Testis (tissue), 2 donors: Measurements from ENCODE around the gene MN1.

Experiments used
- POLR2A ChIP-seq: fragments of 450-650 bp; IDR thresholded peaks from one replicate; pipeline ENCODE4 v1.6.1; 2017; ENCODE audit warnings: antibody characterized with exemption, mild to moderate bottlenecking, moderate library complexity
- TF ChIP-seq, protein P1 (sequence below), 3 experiments: fragments of 450-650 bp in 2 of 3; fragments of 200-600 bp in 1 of 3; sonication (generic) in 1 of 3; IDR thresholded peaks; one replicate each; pipeline ENCODE4 v1.5.1; 2016 to 2019; ENCODE audit warnings: antibody characterized with exemption in 3 of 3, mild to moderate bottlenecking in 2 of 3, moderate library complexity in 1 of 3

DNA sequence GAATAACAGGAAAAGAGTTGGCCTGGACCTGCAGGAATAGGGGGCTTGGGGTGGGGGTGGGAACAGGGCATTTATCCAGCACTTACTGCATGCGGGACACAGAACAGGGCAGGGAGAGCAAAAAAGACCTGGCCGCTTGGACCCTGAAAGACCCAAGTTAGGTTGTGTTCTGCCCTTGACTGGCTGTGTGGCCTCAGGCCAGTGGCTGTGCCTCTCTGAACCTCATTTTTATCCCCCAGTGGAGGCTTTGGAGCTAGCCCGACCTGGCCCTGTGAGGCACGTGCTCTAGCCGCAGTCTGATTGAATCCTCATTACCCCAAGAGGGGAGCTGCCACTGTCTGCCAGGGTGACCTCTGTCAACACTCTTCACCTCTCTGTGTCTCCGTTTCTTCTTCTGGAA lies 68.7 kb downstream of the MN1 start:
- TF ChIP-seq, protein P1, sequence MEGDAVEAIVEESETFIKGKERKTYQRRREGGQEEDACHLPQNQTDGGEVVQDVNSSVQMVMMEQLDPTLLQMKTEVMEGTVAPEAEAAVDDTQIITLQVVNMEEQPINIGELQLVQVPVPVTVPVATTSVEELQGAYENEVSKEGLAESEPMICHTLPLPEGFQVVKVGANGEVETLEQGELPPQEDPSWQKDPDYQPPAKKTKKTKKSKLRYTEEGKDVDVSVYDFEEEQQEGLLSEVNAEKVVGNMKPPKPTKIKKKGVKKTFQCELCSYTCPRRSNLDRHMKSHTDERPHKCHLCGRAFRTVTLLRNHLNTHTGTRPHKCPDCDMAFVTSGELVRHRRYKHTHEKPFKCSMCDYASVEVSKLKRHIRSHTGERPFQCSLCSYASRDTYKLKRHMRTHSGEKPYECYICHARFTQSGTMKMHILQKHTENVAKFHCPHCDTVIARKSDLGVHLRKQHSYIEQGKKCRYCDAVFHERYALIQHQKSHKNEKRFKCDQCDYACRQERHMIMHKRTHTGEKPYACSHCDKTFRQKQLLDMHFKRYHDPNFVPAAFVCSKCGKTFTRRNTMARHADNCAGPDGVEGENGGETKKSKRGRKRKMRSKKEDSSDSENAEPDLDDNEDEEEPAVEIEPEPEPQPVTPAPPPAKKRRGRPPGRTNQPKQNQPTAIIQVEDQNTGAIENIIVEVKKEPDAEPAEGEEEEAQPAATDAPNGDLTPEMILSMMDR (IDR thresholded peaks at IDR 0.05): no peak
- no peak for TF ChIP-seq POLR2A
